ENCODE measurements around the gene TMEM82. TPM values are rescaled to one million over a fixed set of nuclear protein-coding genes. Genes with fewer than 3 reads are reported as not detected.

Gene TMEM82
- total and polyA plus RNA-seq, 9 of the 15 experiments (the other 6 are each of a cell fraction or from before 2014, with no cell fraction given) = not detected

DNA sequence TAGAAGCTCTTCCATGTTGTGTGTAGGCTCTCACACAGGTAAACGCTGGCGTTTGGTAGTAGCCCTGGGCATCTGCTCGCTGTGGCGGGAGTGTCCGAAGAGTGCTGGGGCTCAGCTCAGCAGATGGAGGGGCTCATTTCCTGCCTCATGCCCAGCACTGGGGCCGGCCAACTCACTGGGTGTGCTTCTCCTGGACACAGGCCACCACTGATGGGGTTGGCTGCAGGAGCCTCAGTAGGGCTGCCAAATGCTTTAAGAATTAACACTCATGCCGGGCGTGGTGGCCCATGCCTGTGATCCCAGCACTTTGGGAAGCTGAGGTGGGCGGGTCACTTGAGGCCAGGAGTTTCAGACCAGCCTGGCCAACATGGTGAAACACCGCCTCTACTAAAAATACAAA, 44.3 kb downstream of the TMEM82 start:
- no TSS peak for BruUV-seq (replicated peaks)
- Histone ChIP-seq H3K9me1 (ENCODE audit: control insufficient read depth, insufficient read depth, low read length) (no peaks in the 10 kb centered on the region), H3K36me3 (ENCODE audit: control insufficient read depth, insufficient read depth, low read length) (no peaks in the 10 kb centered on the region), H3K4me2 (ENCODE audit: insufficient read depth, low read length) (no peak overlapping the region), H4K20me1 (replicated peaks; ENCODE audit: control insufficient read depth, insufficient read depth, low read length) (no peaks in the 10 kb centered on the region), H3K4me1 (replicated peaks in 1 of 2; ENCODE audit: control insufficient read depth in 2 of 2, insufficient read depth in 2 of 2, low read length in 2 of 2) (peaks cover 5 to 8% of the 10 kb centered on the region in 2 experiments; a peak in 3 of 5 replicates), H3K9ac (ENCODE audit: insufficient read depth in 1 of 2, low read depth in 2 of 2, low read length in 2 of 2) (no peak overlapping the region), H3K9me3 (replicated peaks; ENCODE audit: control insufficient read depth, insufficient read depth, low read depth, low read length) (no peaks in the 10 kb centered on the region), H3K4me3 (no peak overlapping the region), H2AFZ (ENCODE audit: low read depth, low read length) (no peak overlapping the region), H3K79me2 (ENCODE audit: control insufficient read depth, insufficient read depth, low read length) (no peaks in the 10 kb centered on the region), H3K27ac (ENCODE audit: extremely low read depth, low read depth, low read length) (no peak overlapping the region), H3K27me3 (ENCODE audit: control insufficient read depth in 2 of 2, insufficient read depth in 2 of 2, low read length in 2 of 2) (peaks cover 0 to 12% of the 10 kb centered on the region in 2 experiments; a peak in 2 of 5 replicates)
- ChIA-PET POLR2A (interaction anchor here (0.6 kb wide), 2 partner anchors 9 to 140 kb away, joined by 3 read pairs; no protein-coding TSS in a partner anchor), CTCF (ENCODE audit: low intra/inter-chr PET ratio) (no interaction called here)
- in situ Hi-C loops (cut with MboI) = no loop called here
- intact Hi-C loops (cut with micrococcal nuclease) = no loop called here
- DNase-seq (ENCODE audit: extremely low read depth in 1 of 4, low spot score in 3 of 4) = no peak
- WGBS (ENCODE audit: insufficient coverage, low coverage, missing lambda C conversion rate) = 58% methylated on average over 10 of the region's 10 CpGs
- no peak for FAIRE-seq
- ATAC-seq = no peak
- TF ChIP-seq NCOA2 (IDR thresholded peaks at IDR 0.05; ENCODE audit: partially characterized antibody in 2 of 2) (no peak), RFX5 (IDR thresholded peaks at IDR 0.05; ENCODE audit: low read depth, low read length) (no peak), ZNF124 (CRISPR knock-in tag; IDR thresholded peaks at IDR 0.05) (no peak), PHB2 (IDR thresholded peaks at IDR 0.05; ENCODE audit: low read depth) (no peak)

DNA sequence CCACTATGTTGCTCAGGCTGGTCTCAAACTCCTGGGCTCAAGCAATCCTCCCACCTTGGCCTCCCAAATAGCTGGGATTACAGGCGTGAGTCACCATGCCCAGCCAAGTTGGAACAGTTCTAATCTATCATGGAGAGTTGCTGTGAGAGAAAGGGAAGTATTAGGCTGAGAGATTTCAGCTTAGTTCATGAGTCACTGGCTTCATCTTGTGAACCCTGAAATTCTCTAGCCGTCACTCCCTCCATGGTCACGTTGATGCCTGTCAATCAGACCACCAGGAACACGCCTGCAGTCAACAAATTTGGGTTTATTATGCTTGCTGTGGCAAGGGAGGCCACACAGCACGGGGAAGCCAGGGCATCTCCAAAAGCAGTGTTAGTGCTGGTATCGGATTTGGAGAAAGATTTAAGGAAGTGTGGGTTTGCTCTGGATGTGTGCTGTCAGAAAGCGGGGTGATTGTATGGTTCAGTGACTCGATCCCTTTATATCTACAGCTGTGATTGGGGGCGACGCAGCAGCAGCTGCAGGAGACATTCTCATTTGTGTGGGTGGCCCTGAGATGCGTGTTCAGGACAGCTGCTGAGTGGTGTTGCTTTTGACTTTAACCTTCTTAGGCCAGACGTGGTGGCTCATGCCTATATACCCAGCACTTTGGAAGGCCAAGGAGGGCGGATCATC, 46.5 kb downstream of the TMEM82 start:
- FAIRE-seq = peak; percentile 69
- Histone ChIP-seq H3K9me1 (ENCODE audit: control insufficient read depth, insufficient read depth, low read length) (no peaks in the 10 kb centered on the region), H3K36me3 (ENCODE audit: control insufficient read depth, insufficient read depth, low read length) (no peaks in the 10 kb centered on the region), H3K9me3 (replicated peaks; ENCODE audit: control insufficient read depth, insufficient read depth, low read depth, low read length) (no peaks in the 10 kb centered on the region), H3K79me2 (ENCODE audit: control insufficient read depth, insufficient read depth, low read length) (no peaks in the 10 kb centered on the region), H2AFZ (ENCODE audit: low read depth, low read length) (peak overlapping the region; percentile 48; the same call in 1 of the 2 replicates), H3K27ac (ENCODE audit: extremely low read depth, low read depth, low read length) (peak overlapping the region; percentile 31; the same call in 1 of the 3 replicates), H3K4me2 (ENCODE audit: insufficient read depth, low read length) (peak overlapping the region; percentile 29), H3K9ac (ENCODE audit: insufficient read depth in 1 of 2, low read depth in 2 of 2, low read length in 2 of 2) (no peak overlapping the region; a peak in 1 of 4 replicates), H3K4me1 (replicated peaks in 1 of 2; ENCODE audit: control insufficient read depth in 2 of 2, insufficient read depth in 2 of 2, low read length in 2 of 2) (peaks cover 11 to 19% of the 10 kb centered on the region in 2 experiments; a peak in 4 of 5 replicates), H3K4me3 (no peak overlapping the region), H3K27me3 (ENCODE audit: control insufficient read depth in 2 of 2, insufficient read depth in 2 of 2, low read length in 2 of 2) (peaks cover 0 to 8% of the 10 kb centered on the region in 2 experiments; a peak in 2 of 5 replicates), H4K20me1 (replicated peaks; ENCODE audit: control insufficient read depth, insufficient read depth, low read length) (no peaks in the 10 kb centered on the region)
- POLR2A ChIA-PET = interaction anchor here (0.6 to 1.3 kb wide), 6 partner anchors 11 to 129 kb away, joined by 3 to 4 read pairs (median 3); no protein-coding TSS in a partner anchor
- 19% methylated on average over 12 of the region's 13 CpGs for WGBS (ENCODE audit: insufficient coverage, low coverage, missing lambda C conversion rate)
- in situ Hi-C loops (cut with MboI) = no loop called here
- CTCF ChIA-PET (ENCODE audit: low intra/inter-chr PET ratio) = no interaction called here
- no TSS peak for BruUV-seq (replicated peaks)
- intact Hi-C loops (cut with micrococcal nuclease) = no loop called here
- DNase-seq (ENCODE audit: extremely low read depth in 1 of 4, low spot score in 3 of 4) = peak in 2 of 4 experiments; percentile 22 to 60
- ATAC-seq = peak; percentile 11; the same call in 1 of the 3 replicates
- peak; percentile 77 for TF ChIP-seq SMARCA4 (IDR thresholded peaks at IDR 0.05)
- no peak for TF ChIP-seq BACH1 (tag; IDR thresholded peaks at IDR 0.05)
- TF ChIP-seq, protein P1, sequence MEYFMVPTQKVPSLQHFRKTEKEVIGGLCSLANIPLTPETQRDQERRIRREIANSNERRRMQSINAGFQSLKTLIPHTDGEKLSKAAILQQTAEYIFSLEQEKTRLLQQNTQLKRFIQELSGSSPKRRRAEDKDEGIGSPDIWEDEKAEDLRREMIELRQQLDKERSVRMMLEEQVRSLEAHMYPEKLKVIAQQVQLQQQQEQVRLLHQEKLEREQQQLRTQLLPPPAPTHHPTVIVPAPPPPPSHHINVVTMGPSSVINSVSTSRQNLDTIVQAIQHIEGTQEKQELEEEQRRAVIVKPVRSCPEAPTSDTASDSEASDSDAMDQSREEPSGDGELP (CRISPR knock-in tag; IDR thresholded peaks at IDR 0.05; ENCODE audit: borderline replicate concordance) = peak; percentile 45; the same call in 1 of the 2 replicates
- TF ChIP-seq CEBPG (CRISPR knock-in tag; IDR thresholded peaks at IDR 0.05) = no peak
- TF ChIP-seq CEBPG (tag; conservative IDR thresholded peaks at IDR 0.05 in 1 of 2, IDR thresholded peaks at IDR 0.05 in 1 of 2) = 0 out of 4 replicates have a peak, but pooled peaks of 1 of the 2 experiments have one; percentile 4
- peak; percentile 27; the same call in 1 of the 2 replicates for TF ChIP-seq JUNB (CRISPR knock-in tag; conservative IDR thresholded peaks at IDR 0.05)
- peak; percentile 89 for TF ChIP-seq MEIS2 (IDR thresholded peaks at IDR 0.05; ENCODE audit: partially characterized antibody)
- TF ChIP-seq ARID1B (IDR thresholded peaks at IDR 0.05) = peak; percentile 68
- no peak for TF ChIP-seq ATF1 (CRISPR knock-in tag; IDR thresholded peaks at IDR 0.05)
- TF ChIP-seq ATF1 (tag; IDR thresholded peaks at IDR 0.05) = 0 out of 2 replicates have a peak, but pooled peaks have one; percentile 29
- TF ChIP-seq ZNF282 (CRISPR knock-in tag; IDR thresholded peaks at IDR 0.05) = no peak
- TF ChIP-seq HOXB6 (CRISPR knock-in tag; IDR thresholded peaks at IDR 0.05; ENCODE audit: borderline replicate concordance) = no peak
- peak; percentile 33; the same call in 1 of the 2 replicates for TF ChIP-seq CTBP1 (IDR thresholded peaks at IDR 0.05; ENCODE audit: borderline replicate concordance)
